H1 (cell line): Measurements from ENCODE around the gene HHAT. TPM values are rescaled to one million over a fixed set of nuclear protein-coding genes. Genes with fewer than 3 reads are reported as not detected.
A peak's percentile ranks its signal among the peaks of the same experiment; 100 is the strongest.

Source experiments
- CTCF ChIA-PET: fragments of 300-600 bp; sonication (Branson Sonifier 250); formaldehyde crosslinking; loops from one replicate; lab custom pipeline; 2021; ENCODE audit not compliant: partially characterized antibody; lab: Charles Lee
- POLR2A ChIA-PET: fragments of 300-600 bp; sonication (Branson Sonifier 250); formaldehyde crosslinking; loops from one replicate; lab custom pipeline; 2021; ENCODE audit warnings: inconsistent platforms; ENCODE audit not compliant: partially characterized antibody; lab: Charles Lee
- DNase-seq, 2 experiments: peaks; one replicate each; pipeline versions ENCODE4 v3.0.0 to v3.0.0-alpha.2; 2010 to 2022; ENCODE audit warnings: low spot score in 2 of 2, low read depth in 1 of 2, mixed read lengths in 1 of 2
- FAIRE-seq: peaks from 2 replicates; lab custom pipeline; 2011; peaks lifted over from hg19 to GRCh38; lab: Jason Lieb, UNC
- H2AFZ ChIP-seq: 2 replicates; pipeline ENCODE4 v1.8.1; 2012; ENCODE audit warnings: low read length, inconsistent platforms
- H2AK5ac ChIP-seq: 2 replicates; pipeline ENCODE4 v1.6.1; 2013; ENCODE audit warnings: low read depth, low read length
- H2BK120ac ChIP-seq: replicated peaks from 2 replicates; pipeline ENCODE3; 2013; ENCODE audit warnings: low read depth, low read length, inconsistent platforms
- H2BK12ac ChIP-seq: 2 replicates; pipeline ENCODE4 v1.6.1; 2013; ENCODE audit warnings: low read depth, low read length
- H2BK15ac ChIP-seq: 2 replicates; pipeline ENCODE4 v1.6.1; 2013; ENCODE audit warnings: low read length
- H2BK20ac ChIP-seq: 2 replicates; pipeline ENCODE4 v1.6.1; 2013; ENCODE audit warnings: low read length
- H2BK5ac ChIP-seq: 2 replicates; pipeline ENCODE4 v1.6.1; 2013; ENCODE audit warnings: low read depth, low read length
- H3K14ac ChIP-seq: 2 replicates; pipeline ENCODE4 v1.6.1; 2013; ENCODE audit warnings: inconsistent platforms; ENCODE audit not compliant: insufficient read length
- H3K18ac ChIP-seq: 2 replicates; pipeline ENCODE4 v1.6.1; 2013; ENCODE audit warnings: low read length; ENCODE audit errors: extremely low read depth
- H3K23ac ChIP-seq: 2 replicates; pipeline ENCODE4 v1.6.1; 2013; ENCODE audit warnings: inconsistent platforms; ENCODE audit not compliant: insufficient read length
- H3K23me2 ChIP-seq: 2 replicates; pipeline ENCODE4 v1.6.1; 2013; ENCODE audit warnings: low read depth, low read length
- H3K27ac ChIP-seq: 2 replicates; pipeline ENCODE4 v1.6.1; 2011; ENCODE audit warnings: low read depth, low read length, inconsistent platforms
- H3K27me3 ChIP-seq, 4 experiments: replicated peaks in 1 of 4; 1 replicate in 1 of 4; 2 replicates in 3 of 4; pipeline versions ENCODE4 v1.6.1 to v1.8.1; 2011 to 2013; ENCODE audit warnings: low read length in 3 of 4, mild to moderate bottlenecking in 3 of 4, inconsistent platforms in 2 of 4, mixed read lengths in 2 of 4, moderate library complexity in 1 of 4; ENCODE audit not compliant: control insufficient read depth in 3 of 4, insufficient read depth in 3 of 4; ENCODE audit errors: extremely low read depth in 1 of 4
- H3K36me3 ChIP-seq, 4 experiments: 2 replicates each; pipeline versions ENCODE4 v1.6.1 to v1.8.1; 2011 to 2013; ENCODE audit warnings: mild to moderate bottlenecking in 4 of 4, low read length in 3 of 4, moderate library complexity in 2 of 4, control low read depth in 1 of 4, inconsistent platforms in 1 of 4; ENCODE audit not compliant: insufficient read depth in 4 of 4, control insufficient read depth in 2 of 4
- H3K4ac ChIP-seq: replicated peaks from 2 replicates; pipeline ENCODE3; 2013; ENCODE audit warnings: low read length, low read depth, mixed read lengths, inconsistent platforms; ENCODE audit not compliant: insufficient read length
- H3K4me1 ChIP-seq, 4 experiments: replicated peaks in 1 of 4; 1 replicate in 1 of 4; 2 replicates in 3 of 4; pipeline versions ENCODE4 v1.6.1 to v1.8.1; 2011 to 2013; ENCODE audit warnings: low read length in 3 of 4, inconsistent platforms in 2 of 4, mixed read lengths in 1 of 4; ENCODE audit not compliant: insufficient read depth in 4 of 4, control insufficient read depth in 3 of 4
- H3K4me2 ChIP-seq, 2 experiments: 2 replicates each; pipeline versions ENCODE4 v1.6.1 to v1.8.1; 2011 to 2013; ENCODE audit warnings: low read depth in 2 of 2, low read length in 2 of 2, control low read depth in 1 of 2, inconsistent platforms in 1 of 2, mild to moderate bottlenecking in 1 of 2; ENCODE audit not compliant: insufficient read depth in 1 of 2
- H3K4me3 ChIP-seq, 4 experiments: fragments of 200-600, 300-600 bp in 1 of 4; sonication (generic), shearing (Covaris generic), sonication (Bioruptor Twin) in 1 of 4; 2 replicates each; pipeline versions ENCODE4 v1.5.1 to v1.8.1; 2011 to 2016; ENCODE audit warnings: low read length in 4 of 4, low read depth in 3 of 4, control low read depth in 2 of 4, inconsistent platforms in 2 of 4, mild to moderate bottlenecking in 2 of 4, mixed read lengths in 1 of 4, moderate library complexity in 1 of 4; ENCODE audit not compliant: insufficient read depth in 2 of 4; ENCODE audit errors: extremely low read depth in 1 of 4
- H3K56ac ChIP-seq: replicated peaks from 2 replicates; pipeline ENCODE3; 2013; ENCODE audit warnings: low read depth, mild to moderate bottlenecking, mixed read lengths, low read length, inconsistent platforms; ENCODE audit not compliant: insufficient read length
- H3K79me1 ChIP-seq: 2 replicates; pipeline ENCODE4 v1.6.1; 2013; ENCODE audit warnings: low read depth, low read length, control low read depth
- H3K79me2 ChIP-seq, 2 experiments: 2 replicates each; pipeline versions ENCODE4 v1.6.1 to v1.8.1; 2012 to 2013; ENCODE audit warnings: low read length in 2 of 2, mild to moderate bottlenecking in 2 of 2, inconsistent platforms in 1 of 2; ENCODE audit not compliant: insufficient read depth in 2 of 2, control insufficient read depth in 1 of 2
- H3K9ac ChIP-seq, 4 experiments: replicated peaks in 1 of 4; 1 replicate in 1 of 4; 2 replicates in 3 of 4; pipeline versions ENCODE4 v1.6.1 to v1.8.1; 2011 to 2013; ENCODE audit warnings: low read depth in 3 of 4, low read length in 3 of 4, control low read depth in 2 of 4, mild to moderate bottlenecking in 2 of 4, moderate library complexity in 2 of 4, inconsistent platforms in 1 of 4; ENCODE audit errors: extremely low read depth in 1 of 4
- H3K9me3 ChIP-seq, 2 experiments: 2 replicates each; pipeline versions ENCODE4 v1.6.1 to v1.8.1; 2012 to 2013; ENCODE audit warnings: mild to moderate bottlenecking in 2 of 2, moderate library complexity in 2 of 2, control low read depth in 1 of 2, inconsistent platforms in 1 of 2, low read depth in 1 of 2, low read length in 1 of 2, mixed read lengths in 1 of 2; ENCODE audit not compliant: insufficient read depth in 2 of 2
- H4K20me1 ChIP-seq, 2 experiments: replicated peaks in 1 of 2; 2 replicates each; pipeline versions ENCODE3 to v1.8.1; 2011 to 2013; ENCODE audit warnings: inconsistent platforms in 2 of 2, low read length in 2 of 2, mild to moderate bottlenecking in 1 of 2; ENCODE audit not compliant: insufficient read depth in 2 of 2, control insufficient read depth in 1 of 2
- H4K5ac ChIP-seq: 2 replicates; pipeline ENCODE4 v1.6.1; 2013; ENCODE audit warnings: low read length, low read depth, mixed read lengths, inconsistent platforms; ENCODE audit not compliant: insufficient read length
- H4K8ac ChIP-seq: 2 replicates; pipeline ENCODE4 v1.8.0; 2013; ENCODE audit warnings: mild to moderate bottlenecking, moderate library complexity, low read length, inconsistent platforms; ENCODE audit not compliant: insufficient read depth; ENCODE audit errors: extremely low read depth
- H4K91ac ChIP-seq: replicated peaks from 2 replicates; pipeline ENCODE3; 2013; ENCODE audit warnings: low read length, mixed read lengths, inconsistent platforms; ENCODE audit not compliant: insufficient read length
- CBX5 ChIP-seq: fragments of 300-800, 300-1000 bp; sonication (generic); IDR thresholded peaks from 2 replicates; pipeline ENCODE4 v1.7.1; 2016; ENCODE audit warnings: antibody characterized with exemption, low read length, low read depth
- CEBPB ChIP-seq: IDR thresholded peaks from 2 replicates; pipeline ENCODE4 v1.6.1; 2012; ENCODE audit warnings: low read depth, low read length
- CHD1 ChIP-seq: IDR thresholded peaks from 2 replicates; pipeline ENCODE4 v1.6.1; 2012; ENCODE audit warnings: low read depth, low read length, improper control_type of control experiment
- KDM1A ChIP-seq: fragments of 200-600, 300-600 bp; sonication (generic); IDR thresholded peaks from 2 replicates; pipeline ENCODE4 v1.7.1; 2016; ENCODE audit warnings: mild to moderate bottlenecking, low read length, borderline replicate concordance
- POLR2A ChIP-seq, 2 experiments: IDR thresholded peaks; 1 replicate in 1 of 2; 2 replicates in 1 of 2; pipeline ENCODE4 v1.6.1; 2011; ENCODE audit warnings: low read depth in 2 of 2, low read length in 2 of 2, mild to moderate bottlenecking in 2 of 2; ENCODE audit errors: control extremely low read depth in 1 of 2
- WGBS, 2 experiments: shearing (Covaris generic) in 1 of 2; methylation state at CpG; one replicate each; pipeline versions ENCODE4 v1.1.6 to v1.1.7; 2013 to 2015; ENCODE audit warnings: low lambda C conversion rate in 2 of 2, mixed read lengths in 2 of 2, inconsistent platforms in 1 of 2, low coverage in 1 of 2, missing lambda C conversion rate in 1 of 2; ENCODE audit not compliant: insufficient replicate concordance in 2 of 2, insufficient coverage in 1 of 2, insufficient read length in 1 of 2; ENCODE audit errors: extremely low coverage in 1 of 2, missing lambda C conversion rate in 1 of 2; 5-methylcytosine and 5-hydroxymethylcytosine counted together
- polyA plus RNA-seq, 7 experiments: library from polyadenylated mRNA; depleted of rRNA in 3 of 7; stranded (reverse) in 5 of 7; unstranded in 2 of 7; fragments of >200 nt in 5 of 7; fragments of 200-250 nt in 2 of 7; gene quantifications; 1 replicate in 5 of 7; 2 replicates in 1 of 7; 4 replicates in 1 of 7; pipeline versions ENCODE4 v1.2.1 to v1.2.3, GENCODE V29; 2011 to 2013; ENCODE audit warnings: missing spikeins in 2 of 7, mixed read lengths in 2 of 7
- total RNA-seq: library from RNA; stranded (reverse); fragmentation: NEBNext Ultra II Directional; extraction: Animal tissue kit (Norgen Biotek cat#: 25700); gene quantifications from 2 replicates; pipeline ENCODE4 v1.2.1, GENCODE V29; 2021
- TF ChIP-seq, protein P1 (sequence below): IDR thresholded peaks from 2 replicates; pipeline ENCODE4 v1.6.1; 2011; ENCODE audit warnings: low read depth, mild to moderate bottlenecking, low read length; ENCODE audit not compliant: insufficient read depth

HHAT gene
- total and polyA plus RNA-seq, 2 of the 8 experiments (the other 6 are each of a cell fraction or from before 2014, with no cell fraction given), result 0.15 to 0.51 TPM

DNA sequence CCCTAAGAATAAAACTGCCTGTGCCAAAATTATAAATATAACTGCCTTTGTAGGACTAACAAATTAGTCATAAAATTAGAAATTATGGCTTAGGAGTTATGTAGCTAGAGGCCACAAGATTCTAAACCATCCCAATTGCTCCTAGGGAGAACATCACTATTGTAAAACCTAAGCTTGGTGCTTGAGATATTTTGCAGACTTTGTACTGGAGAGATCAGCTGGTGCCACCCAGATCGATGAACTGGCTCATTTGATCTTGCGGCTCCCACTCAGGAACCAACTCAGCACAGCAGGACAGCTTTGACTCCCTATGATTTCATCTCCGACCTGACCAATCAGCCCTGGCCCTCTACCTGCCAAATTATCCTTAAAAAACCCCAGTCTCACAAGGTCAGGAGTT is 30.6 kb downstream of the HHAT start:
- Histone ChIP-seq H3K4ac (no peak overlapping the region), H3K56ac (no peak overlapping the region), H2BK120ac (no peak overlapping the region), H2AFZ (no peak overlapping the region), H2BK20ac (no peak overlapping the region), H4K91ac (no peak overlapping the region), H4K5ac (no peak overlapping the region), H4K8ac (no peak overlapping the region), H3K27ac (no peak overlapping the region), H3K18ac (no peak overlapping the region), H2AK5ac (0 out of 2 replicates have a peak overlapping the region, but pooled peaks have one; percentile 3), H3K23ac (no peak overlapping the region), H2BK12ac (peak overlapping the region; percentile 85; the same call in 1 of the 2 replicates), H3K4me1 (peaks cover 6 to 14% (median 12%) of the 10 kb centered on the region in 4 experiments; a peak in 5 of 7 replicates), H3K36me3 (no peaks in the 10 kb centered on the region), H3K79me2 (no peaks in the 10 kb centered on the region), H3K4me2 (peak overlapping the region in 1 of 2 experiments; percentile 43; a peak in 1 of 4 replicates), H3K9ac (no peak overlapping the region), H3K4me3 (no peak overlapping the region), H3K14ac (no peak overlapping the region), H4K20me1 (no peaks in the 10 kb centered on the region), H2BK15ac (no peak overlapping the region), H2BK5ac (no peak overlapping the region), H3K9me3 (no peaks in the 10 kb centered on the region), H3K23me2 (no peaks in the 10 kb centered on the region), H3K79me1 (no peaks in the 10 kb centered on the region), H3K27me3 (no peaks in the 10 kb centered on the region)
- TF ChIP-seq CHD1, result no peak
- no peak for TF ChIP-seq KDM1A
- TF ChIP-seq POLR2A (IDR thresholded peaks at IDR 0.05; ENCODE audit: control extremely low read depth in 1 of 2, low read depth in 2 of 2, low read length in 2 of 2), result no peak
- TF ChIP-seq CBX5, result no peak
- TF ChIP-seq, protein P1, sequence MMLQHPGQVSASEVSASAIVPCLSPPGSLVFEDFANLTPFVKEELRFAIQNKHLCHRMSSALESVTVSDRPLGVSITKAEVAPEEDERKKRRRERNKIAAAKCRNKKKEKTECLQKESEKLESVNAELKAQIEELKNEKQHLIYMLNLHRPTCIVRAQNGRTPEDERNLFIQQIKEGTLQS, result no peak
- TF ChIP-seq CEBPB, result no peak
- FAIRE-seq (no peak), DNase-seq (no peak)
- 82% methylated on average over 3 of the region's 3 CpGs; no CpG with 5 or more reads in 1 of the 2 experiments for WGBS, 2 experiments
- CTCF ChIA-PET, result interaction anchor here (0.8 to 4.7 kb wide), 13 partner anchors 8 to 90 kb away, joined by 3 to 50 read pairs (median 7); no protein-coding TSS in a partner anchor
- POLR2A ChIA-PET, result interaction anchor here (1.2 to 9.8 kb wide), 2 partner anchors 14 to 15 kb away, joined by 3 to 183 read pairs; no protein-coding TSS in a partner anchor
